Trophoblast cell (in vitro differentiated cells and primary cell): ENCODE measurements around the gene RAB3B.

ENCODE experiments used
- DNase-seq, 2 donors: peaks; one replicate each; pipeline ENCODE4 v3.0.0-alpha.2; 2016
- H2AFZ ChIP-seq: 2 replicates; pipeline ENCODE4 v1.6.1; 2013; ENCODE audit warnings: low read length, moderate library complexity, mild to moderate bottlenecking; ENCODE audit not compliant: insufficient read depth, poor library complexity
- H2AK5ac ChIP-seq: 2 replicates; pipeline ENCODE4 v1.6.1; 2013; ENCODE audit warnings: mild to moderate bottlenecking, low read length
- H2BK120ac ChIP-seq: 2 replicates; pipeline ENCODE4 v1.6.1; 2013; ENCODE audit warnings: low read length, mild to moderate bottlenecking, moderate library complexity; ENCODE audit not compliant: insufficient read depth, poor library complexity
- H2BK12ac ChIP-seq: 2 replicates; pipeline ENCODE4 v1.6.1; 2013; ENCODE audit warnings: mild to moderate bottlenecking, low read length, moderate library complexity
- H2BK5ac ChIP-seq: 2 replicates; pipeline ENCODE4 v1.6.1; 2013; ENCODE audit warnings: low read length, low read depth, moderate library complexity, mild to moderate bottlenecking; ENCODE audit not compliant: poor library complexity
- H3K14ac ChIP-seq: 2 replicates; pipeline ENCODE4 v1.6.1; 2013; ENCODE audit warnings: mild to moderate bottlenecking, low read length
- H3K18ac ChIP-seq: 2 replicates; pipeline ENCODE4 v1.6.1; 2013; ENCODE audit warnings: mild to moderate bottlenecking, low read length
- H3K23ac ChIP-seq: 2 replicates; pipeline ENCODE4 v1.6.1; 2013; ENCODE audit warnings: low read length
- H3K27ac ChIP-seq: 2 replicates; pipeline ENCODE4 v1.5.1; 2013; ENCODE audit warnings: low read depth, mild to moderate bottlenecking, inconsistent platforms, low read length, moderate library complexity
- H3K27me3 ChIP-seq: 2 replicates; pipeline ENCODE4 v1.6.1; 2013; ENCODE audit warnings: inconsistent platforms, mild to moderate bottlenecking, low read length, moderate library complexity; ENCODE audit not compliant: insufficient read depth
- H3K36me3 ChIP-seq, 2 experiments: 1 replicate in 1 of 2; 2 replicates in 1 of 2; pipeline ENCODE4 v1.6.1; 2013; ENCODE audit warnings: low read length in 2 of 2, mild to moderate bottlenecking in 2 of 2, moderate library complexity in 1 of 2; ENCODE audit not compliant: insufficient read depth in 2 of 2, control insufficient read depth in 1 of 2
- H3K4ac ChIP-seq: 2 replicates; pipeline ENCODE4 v1.6.1; 2013; ENCODE audit warnings: low read depth, mild to moderate bottlenecking, low read length, moderate library complexity
- H3K4me1 ChIP-seq, 2 experiments: 1 replicate in 1 of 2; 2 replicates in 1 of 2; pipeline ENCODE4 v1.6.1; 2013; ENCODE audit warnings: low read length in 2 of 2, mild to moderate bottlenecking in 2 of 2, moderate library complexity in 1 of 2; ENCODE audit not compliant: insufficient read depth in 2 of 2, control insufficient read depth in 1 of 2
- H3K4me2 ChIP-seq: 2 replicates; pipeline ENCODE4 v1.6.1; 2013; ENCODE audit warnings: inconsistent platforms, mild to moderate bottlenecking, low read length, moderate library complexity
- H3K4me3 ChIP-seq: 2 replicates; pipeline ENCODE4 v1.5.1; 2013; ENCODE audit warnings: mild to moderate bottlenecking, low read depth, low read length, inconsistent platforms
- H3K79me1 ChIP-seq: one replicate; pipeline ENCODE4 v1.6.1; 2013; ENCODE audit warnings: low read length
- H3K79me2 ChIP-seq: 2 replicates; pipeline ENCODE4 v1.6.1; 2013; ENCODE audit warnings: low read length, mild to moderate bottlenecking; ENCODE audit not compliant: control insufficient read depth, insufficient read depth, poor library complexity
- H3K9ac ChIP-seq: 2 replicates; pipeline ENCODE4 v1.6.1; 2013; ENCODE audit warnings: mild to moderate bottlenecking, low read length
- H3K9me3 ChIP-seq: 2 replicates; pipeline ENCODE4 v1.6.1; 2013; ENCODE audit warnings: low read depth, mild to moderate bottlenecking, control low read depth, inconsistent platforms, low read length; ENCODE audit not compliant: insufficient read depth
- H4K12ac ChIP-seq: 2 replicates; pipeline ENCODE4 v1.6.1; 2013; ENCODE audit warnings: low read depth, mild to moderate bottlenecking, low read length, moderate library complexity
- H4K8ac ChIP-seq: 2 replicates; pipeline ENCODE4 v1.6.1; 2013; ENCODE audit warnings: low read depth, mild to moderate bottlenecking, low read length, moderate library complexity
- H4K91ac ChIP-seq: one replicate; pipeline ENCODE4 v1.6.1; 2013; ENCODE audit warnings: low read depth, mild to moderate bottlenecking, low read length, moderate library complexity
- WGBS: extraction: QIAGEN DNeasy Blood & Tissue Kit; methylation state at CpG from one replicate; pipeline ENCODE4 v1.1.7; 2013; ENCODE audit warnings: missing lambda C conversion rate; ENCODE audit not compliant: insufficient read length, insufficient coverage; ENCODE audit errors: extremely low coverage; 5-methylcytosine and 5-hydroxymethylcytosine counted together

RAB3B gene

DNA sequence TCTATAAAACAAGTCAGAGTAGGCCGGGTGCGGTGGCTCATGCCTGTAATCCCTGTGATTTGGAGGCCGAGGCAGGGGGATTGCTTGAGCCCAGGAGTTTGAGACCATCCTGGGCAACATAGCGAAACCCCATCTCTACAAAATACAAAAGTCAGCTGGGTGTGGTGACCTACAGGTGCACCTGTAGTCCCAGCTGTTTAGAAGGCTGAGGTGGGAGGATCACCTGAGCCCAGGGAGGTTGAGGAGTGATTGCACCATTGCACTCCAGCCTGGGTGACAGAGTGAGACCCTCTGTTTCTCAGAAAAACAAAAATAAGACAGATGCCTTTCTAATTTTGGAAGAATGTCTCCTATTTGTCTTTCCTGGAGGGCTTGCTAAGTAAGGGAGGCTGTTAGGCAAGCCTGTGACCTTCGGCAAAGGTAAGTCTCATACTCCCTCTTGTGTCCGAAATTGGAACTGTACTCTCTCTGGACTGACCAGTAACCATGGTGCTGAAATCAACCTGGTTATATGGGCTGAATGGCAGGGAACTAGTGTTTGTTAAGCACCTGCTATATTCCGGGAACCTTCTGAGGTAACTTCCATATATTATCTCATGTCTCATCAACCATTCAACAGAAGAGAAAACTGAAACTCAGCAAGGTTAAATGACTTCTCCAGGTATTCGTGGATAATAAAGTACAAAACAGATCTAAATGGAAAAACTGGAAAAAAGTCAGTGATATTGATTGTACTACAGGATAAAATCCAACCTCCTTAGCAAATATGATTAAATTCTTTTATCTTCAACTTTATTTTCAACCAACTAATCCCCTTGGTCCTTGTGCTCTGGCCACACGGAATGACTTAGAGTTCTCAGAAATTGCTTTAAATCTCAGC is 11.8 kb upstream of the RAB3B start:
- Histone ChIP-seq H3K23ac (no peak overlapping the region), H3K4ac (no peak overlapping the region), H2AFZ (no peak overlapping the region), H3K9me3 (no peaks in the 10 kb centered on the region), H2BK12ac (no peak overlapping the region), H3K79me1 (peaks cover 3% of the 10 kb centered on the region), H2AK5ac (no peak overlapping the region), H2BK120ac (no peak overlapping the region), H2BK5ac (no peak overlapping the region), H3K4me2 (no peak overlapping the region), H3K18ac (no peak overlapping the region), H3K4me3 (no peak overlapping the region), H3K4me1 (peaks cover 0 to 4% of the 10 kb centered on the region in 2 experiments), H4K12ac (no peak overlapping the region), H3K36me3 (no peaks in the 10 kb centered on the region), H3K14ac (no peak overlapping the region), H3K9ac (no peak overlapping the region), H3K27me3 (no peaks in the 10 kb centered on the region), H4K91ac (no peak overlapping the region), H3K79me2 (no peaks in the 10 kb centered on the region), H3K27ac (no peak overlapping the region), H4K8ac (no peak overlapping the region)
- DNase-seq = peak; percentile 83 to 99
- WGBS = no CpG with 5 or more reads among the region's 9 CpGs

DNA sequence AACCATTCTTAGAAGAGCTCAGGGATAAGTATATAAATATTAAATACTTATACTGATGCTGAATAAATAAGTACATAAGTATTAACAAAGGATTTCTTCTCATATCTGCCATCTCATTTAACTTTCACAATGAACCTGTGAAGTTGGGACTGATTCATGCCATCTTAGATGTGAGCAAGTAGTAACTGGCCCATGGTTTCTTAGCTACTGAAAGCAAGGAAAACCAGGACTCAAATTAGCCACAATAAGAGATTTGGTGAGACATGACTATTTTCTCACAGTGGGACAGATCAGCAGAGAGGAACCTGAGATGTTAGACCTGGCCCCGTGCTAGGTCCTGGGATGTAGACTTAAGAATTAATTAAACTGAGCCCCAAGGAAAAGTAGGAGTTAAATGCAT is 8.2 kb upstream of the RAB3B start:
- no peak overlapping the region for H2BK12ac ChIP-seq
- no peak overlapping the region for H3K4me3 ChIP-seq
- H3K9ac ChIP-seq = no peak overlapping the region
- WGBS = no CpG with 5 or more reads among the region's 1 CpG
- no peak overlapping the region for H2BK5ac ChIP-seq
- DNase-seq = no peak
- H3K4me2 ChIP-seq = no peak overlapping the region
- H2AK5ac ChIP-seq = no peak overlapping the region
- H3K14ac ChIP-seq = no peak overlapping the region
- H3K79me2 ChIP-seq = no peaks in the 10 kb centered on the region
- H3K27ac ChIP-seq = no peak overlapping the region
- H4K8ac ChIP-seq = no peak overlapping the region
- H4K12ac ChIP-seq = no peak overlapping the region
- H3K36me3 ChIP-seq = no peaks in the 10 kb centered on the region
- H3K4me1 ChIP-seq = no peaks in the 10 kb centered on the region
- no peak overlapping the region for H3K18ac ChIP-seq
- no peaks in the 10 kb centered on the region for H3K27me3 ChIP-seq
- H3K79me1 ChIP-seq = no peaks in the 10 kb centered on the region
- no peak overlapping the region for H3K23ac ChIP-seq
- H3K9me3 ChIP-seq = no peaks in the 10 kb centered on the region
- H2AFZ ChIP-seq = no peak overlapping the region
- no peak overlapping the region for H3K4ac ChIP-seq
- H4K91ac ChIP-seq = no peak overlapping the region
- H2BK120ac ChIP-seq = no peak overlapping the region

DNA sequence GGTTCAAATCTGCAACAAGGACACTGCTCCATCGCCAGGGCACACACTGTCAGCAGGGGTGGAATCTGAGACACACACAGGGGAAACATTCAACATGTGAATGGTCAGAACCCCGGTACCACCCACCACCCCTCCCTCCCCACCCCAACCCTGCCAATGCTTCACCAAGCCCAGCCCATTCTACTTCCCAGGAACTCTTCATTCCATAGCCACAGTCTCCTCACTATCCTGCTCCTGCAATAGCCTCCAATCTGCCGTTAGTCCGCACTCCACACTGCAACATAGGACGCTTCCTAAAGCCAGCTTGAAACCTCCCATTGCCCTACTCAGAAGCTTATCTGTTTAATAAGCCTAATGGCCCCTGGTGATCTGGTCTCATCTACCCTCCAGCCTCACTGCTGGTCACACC is 7.5 kb upstream of the RAB3B start:
- H3K79me1 ChIP-seq = no peaks in the 10 kb centered on the region
- DNase-seq = no peak
- H3K14ac ChIP-seq = no peak overlapping the region
- no peaks in the 10 kb centered on the region for H3K4me1 ChIP-seq
- no peak overlapping the region for H3K4ac ChIP-seq
- H3K36me3 ChIP-seq = no peaks in the 10 kb centered on the region
- H3K9ac ChIP-seq = no peak overlapping the region
- no peak overlapping the region for H3K4me2 ChIP-seq
- H3K9me3 ChIP-seq = no peaks in the 10 kb centered on the region
- H4K8ac ChIP-seq = no peak overlapping the region
- no peaks in the 10 kb centered on the region for H3K79me2 ChIP-seq
- no peak overlapping the region for H3K23ac ChIP-seq
- H2BK12ac ChIP-seq = no peak overlapping the region
- no peaks in the 10 kb centered on the region for H3K27me3 ChIP-seq
- no peak overlapping the region for H2BK120ac ChIP-seq
- no peak overlapping the region for H3K27ac ChIP-seq
- H2AFZ ChIP-seq = no peak overlapping the region
- H2AK5ac ChIP-seq = no peak overlapping the region
- WGBS = no CpG with 5 or more reads among the region's 5 CpGs
- no peak overlapping the region for H2BK5ac ChIP-seq
- no peak overlapping the region for H4K12ac ChIP-seq
- no peak overlapping the region for H4K91ac ChIP-seq
- H3K4me3 ChIP-seq = no peak overlapping the region
- H3K18ac ChIP-seq = no peak overlapping the region

DNA sequence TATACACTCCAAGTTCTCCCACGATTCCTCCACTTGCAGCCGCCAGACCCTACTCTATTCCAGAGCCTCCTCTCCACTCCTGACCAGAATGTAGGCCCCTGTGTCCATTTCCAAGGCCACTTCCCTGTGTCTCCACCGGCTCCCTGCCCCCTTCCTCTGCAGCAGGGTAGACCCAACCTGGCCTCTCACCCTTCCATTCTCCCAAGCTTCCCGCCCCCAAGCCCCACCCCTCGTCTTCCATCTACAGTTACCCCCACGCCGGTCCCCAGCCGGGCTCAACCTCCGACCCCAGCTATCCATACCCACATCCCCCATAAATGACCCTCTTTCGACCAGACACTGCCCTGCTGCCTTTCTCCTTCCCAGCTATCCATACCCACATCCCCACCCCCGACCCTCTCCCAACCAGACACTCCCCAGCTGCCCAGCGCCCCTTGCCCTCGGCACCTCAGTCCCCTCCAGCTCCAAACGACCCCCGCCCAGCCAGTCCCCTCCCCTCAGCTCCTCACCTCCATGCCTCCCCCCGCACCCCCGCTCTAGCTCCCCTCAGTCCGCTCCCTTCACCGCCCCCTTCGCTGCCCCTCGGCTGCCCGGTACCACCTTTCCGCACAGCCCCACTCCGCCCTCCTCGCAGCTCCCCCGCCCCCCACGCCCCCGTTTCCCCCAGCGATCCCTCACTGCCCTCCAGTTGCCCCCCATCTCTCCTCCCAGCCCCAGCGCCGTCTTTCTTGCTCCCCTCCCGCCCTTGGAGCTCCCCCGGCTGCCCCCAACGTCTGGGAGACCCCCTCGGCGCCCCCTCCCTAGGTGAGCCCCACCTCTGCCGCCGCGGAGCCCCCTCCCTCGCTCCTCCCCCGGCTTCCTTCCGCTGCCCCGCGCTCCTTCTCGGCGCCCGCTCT is 670 bp downstream of the RAB3B start:
- Histone ChIP-seq H4K8ac (peak overlapping the region; percentile 60), H3K18ac (peak overlapping the region; percentile 56), H3K27ac (no peak overlapping the region), H3K4ac (no peak overlapping the region), H3K14ac (no peak overlapping the region), H3K9me3 (no peaks in the 10 kb centered on the region), H4K91ac (peak overlapping the region; percentile 60), H3K23ac (no peak overlapping the region), H3K36me3 (no peaks in the 10 kb centered on the region), H3K79me2 (no peaks in the 10 kb centered on the region), H2BK12ac (no peak overlapping the region), H3K9ac (no peak overlapping the region), H3K27me3 (no peaks in the 10 kb centered on the region), H4K12ac (no peak overlapping the region), H2AK5ac (no peak overlapping the region), H3K79me1 (peaks cover 2% of the 10 kb centered on the region), H3K4me1 (peaks cover 3 to 4% of the 10 kb centered on the region in 2 experiments), H2BK5ac (no peak overlapping the region), H3K4me2 (peak overlapping the region; percentile 85), H2AFZ (peak overlapping the region; percentile 94), H2BK120ac (no peak overlapping the region), H3K4me3 (peak overlapping the region; percentile 77)
- WGBS = no CpG with 5 or more reads among the region's 47 CpGs
- DNase-seq = no peak
